ENCODE data around the gene METTL5. TPM values are rescaled to one million over a fixed set of nuclear protein-coding genes. Genes with fewer than 3 reads are reported as not detected.
"Not testable (repeated sequence)": the region's sequence is repeated elsewhere in the genome, so short reads cannot be mapped to it uniquely, and the experiment has no call there.

Gene METTL5
- total RNA-seq, 1 donor from 2014 or later: 36.8 TPM

GRCh38 chr2:169865492-169865891 lies 40.8 kb upstream of the METTL5 start:
- no peak overlapping the region for H3K4me3 Mint-ChIP-seq (ENCODE audit: unreplicated experiment)
- no peaks in the 10 kb centered on the region for H3K4me1 Mint-ChIP-seq (ENCODE audit: unreplicated experiment)
- TF ChIP-seq CTCF (IDR thresholded peaks at IDR 0.05; ENCODE audit: unreplicated experiment): no peak
- no peaks in the 10 kb centered on the region for H3K36me3 Mint-ChIP-seq (ENCODE audit: low read depth, unreplicated experiment)
- no peaks in the 10 kb centered on the region for H3K27me3 Mint-ChIP-seq (ENCODE audit: unreplicated experiment)
- no peak for DNase-seq (ENCODE audit: low spot score)
- no peaks in the 10 kb centered on the region for H3K9me3 Mint-ChIP-seq (ENCODE audit: unreplicated experiment)
- H3K27ac Mint-ChIP-seq (ENCODE audit: unreplicated experiment): no peak overlapping the region

- DNase-seq (ENCODE audit: low spot score): no peak
- Mint-ChIP-seq H3K27ac (ENCODE audit: unreplicated experiment) (no peak overlapping the region), H3K36me3 (ENCODE audit: low read depth, unreplicated experiment) (no peaks in the 10 kb centered on the region), H3K4me3 (ENCODE audit: unreplicated experiment) (no peak overlapping the region), H3K4me1 (ENCODE audit: unreplicated experiment) (no peaks in the 10 kb centered on the region), H3K9me3 (ENCODE audit: unreplicated experiment) (no peaks in the 10 kb centered on the region), H3K27me3 (ENCODE audit: unreplicated experiment) (no peaks in the 10 kb centered on the region)
- TF ChIP-seq CTCF (IDR thresholded peaks at IDR 0.05; ENCODE audit: unreplicated experiment): no peak
Observed at GRCh38 chr2:169862816-169863215, 38.1 kb upstream of the METTL5 start.

- Mint-ChIP-seq H3K27me3 (ENCODE audit: unreplicated experiment) (no peaks in the 10 kb centered on the region), H3K27ac (ENCODE audit: unreplicated experiment) (no peak overlapping the region), H3K9me3 (ENCODE audit: unreplicated experiment) (no peaks in the 10 kb centered on the region), H3K4me1 (ENCODE audit: unreplicated experiment) (no peaks in the 10 kb centered on the region), H3K4me3 (ENCODE audit: unreplicated experiment) (no peak overlapping the region), H3K36me3 (ENCODE audit: low read depth, unreplicated experiment) (no peaks in the 10 kb centered on the region)
- no peak for DNase-seq (ENCODE audit: low spot score)
- no peak for TF ChIP-seq CTCF (IDR thresholded peaks at IDR 0.05; ENCODE audit: unreplicated experiment)
Observed at GRCh38 chr2:169860149-169860548, 35.4 kb upstream of the METTL5 start.

- TF ChIP-seq CTCF (IDR thresholded peaks at IDR 0.05; ENCODE audit: unreplicated experiment): no peak
- Mint-ChIP-seq H3K27me3 (ENCODE audit: unreplicated experiment) (no peaks in the 10 kb centered on the region), H3K36me3 (ENCODE audit: low read depth, unreplicated experiment) (no peaks in the 10 kb centered on the region), H3K4me3 (ENCODE audit: unreplicated experiment) (no peak overlapping the region), H3K4me1 (ENCODE audit: unreplicated experiment) (no peaks in the 10 kb centered on the region), H3K27ac (ENCODE audit: unreplicated experiment) (no peak overlapping the region), H3K9me3 (ENCODE audit: unreplicated experiment) (no peaks in the 10 kb centered on the region)
- DNase-seq (ENCODE audit: low spot score): no peak
Observed at GRCh38 chr2:169859423-169859822, 34.7 kb upstream of the METTL5 start.

GRCh38 chr2:169855281-169856258 lies 30.9 kb upstream of the METTL5 start:
- DNase-seq (ENCODE audit: low spot score); H3K27me3 Mint-ChIP-seq (ENCODE audit: unreplicated experiment); H3K27ac Mint-ChIP-seq (ENCODE audit: unreplicated experiment): not testable (repeated sequence)

More at GRCh38 chr2:169855281-169856258, 30.9 kb upstream of the METTL5 start:
- H3K36me3 Mint-ChIP-seq (ENCODE audit: low read depth, unreplicated experiment); H3K9me3 Mint-ChIP-seq (ENCODE audit: unreplicated experiment); H3K4me1 Mint-ChIP-seq (ENCODE audit: unreplicated experiment); H3K4me3 Mint-ChIP-seq (ENCODE audit: unreplicated experiment): not testable (repeated sequence)

Measured in endothelial cell (in vitro differentiated cells).